ENCODE data around the gene PHKA1.
"Not testable (repeated sequence)": the region's sequence is repeated elsewhere in the genome, so short reads cannot be mapped to it uniquely, and the experiment has no call there.

PHKA1 gene

DNA sequence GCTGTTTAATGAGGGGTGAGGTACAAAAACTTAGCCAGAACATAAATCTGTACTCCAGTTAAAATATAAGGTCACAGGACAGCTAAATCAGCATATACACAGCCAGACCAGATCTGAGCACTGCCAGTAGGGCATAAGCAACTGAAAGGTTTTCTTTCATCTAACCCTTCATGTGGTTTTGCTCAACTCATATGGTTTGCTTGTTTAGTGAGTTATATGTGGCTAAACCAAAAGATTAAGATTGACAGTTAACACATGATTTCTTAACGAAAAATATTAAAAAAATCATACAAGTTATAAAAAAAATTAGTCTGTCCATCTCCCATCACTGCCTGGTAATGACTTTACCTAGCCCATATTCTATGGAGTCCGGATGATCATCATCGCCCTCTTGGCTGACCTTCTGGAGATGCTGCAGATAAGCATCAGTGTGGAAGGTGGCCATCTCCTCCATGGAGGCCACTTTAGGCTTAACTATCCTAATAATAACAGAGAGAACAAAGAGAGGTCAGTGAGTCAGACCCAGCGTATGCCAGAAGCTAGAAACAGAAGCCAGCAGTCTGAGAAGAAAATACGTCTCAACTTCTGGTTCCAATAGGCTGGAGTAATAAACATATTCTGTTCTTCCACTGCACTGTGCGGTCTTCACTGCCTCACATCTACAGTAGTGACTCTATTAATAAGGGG lies 145.6 kb downstream of the PHKA1 start:
- ATAC-seq: no peak

DNA sequence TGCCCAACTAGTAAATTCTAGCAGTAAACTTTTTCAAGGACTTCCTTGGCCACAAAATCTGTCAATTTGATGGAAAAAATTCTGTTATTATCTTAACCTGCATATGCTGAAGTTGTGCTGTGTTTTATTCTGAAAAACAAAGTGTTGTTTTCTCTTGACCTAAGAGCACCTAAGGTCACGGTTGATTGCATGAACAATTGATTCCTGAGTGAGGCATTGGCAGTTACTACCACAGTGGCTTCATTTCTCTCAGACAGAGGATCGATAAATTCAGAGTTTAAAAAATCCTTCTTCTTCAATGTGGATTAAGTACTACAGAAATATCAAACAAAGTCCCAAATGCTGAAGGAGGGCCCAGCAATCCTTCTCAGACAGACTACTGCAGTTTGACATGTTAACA lies 147.7 kb downstream of the PHKA1 start:
- no peak for ATAC-seq

DNA sequence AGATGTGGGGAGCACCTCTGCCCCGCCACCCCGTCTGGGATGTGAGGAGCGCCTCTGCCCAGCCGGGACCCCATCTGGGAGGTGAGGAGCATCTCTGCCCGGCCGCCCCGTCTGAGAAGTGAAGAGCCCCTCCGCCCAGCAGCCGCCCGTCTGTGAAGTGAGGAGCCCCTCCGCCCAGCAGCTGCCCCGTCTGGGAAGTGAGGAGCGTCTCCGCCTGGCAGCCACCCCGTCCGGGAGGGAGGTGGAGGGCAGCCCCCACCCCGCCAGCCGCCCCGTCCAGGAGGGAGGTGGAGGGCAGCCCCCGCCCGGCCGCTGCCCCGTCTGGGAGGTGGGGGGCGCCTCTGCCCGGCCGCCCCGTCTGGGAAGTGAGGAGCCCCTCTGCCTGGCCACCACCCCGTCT lies 154.5 kb downstream of the PHKA1 start:
- not testable (repeated sequence) for ATAC-seq

GRCh38 chrX:72554448-72555140 lies 159.5 kb downstream of the PHKA1 start:
- no peak for ATAC-seq

GRCh38 chrX:72552443-72552842 lies 161.7 kb downstream of the PHKA1 start:
- ATAC-seq: not testable (repeated sequence)

- ATAC-seq: no peak
Observed at GRCh38 chrX:72545990-72546389, 168.1 kb downstream of the PHKA1 start.

- ATAC-seq: no peak
Observed at GRCh38 chrX:72540318-72540717, 173.8 kb downstream of the PHKA1 start.

DNA sequence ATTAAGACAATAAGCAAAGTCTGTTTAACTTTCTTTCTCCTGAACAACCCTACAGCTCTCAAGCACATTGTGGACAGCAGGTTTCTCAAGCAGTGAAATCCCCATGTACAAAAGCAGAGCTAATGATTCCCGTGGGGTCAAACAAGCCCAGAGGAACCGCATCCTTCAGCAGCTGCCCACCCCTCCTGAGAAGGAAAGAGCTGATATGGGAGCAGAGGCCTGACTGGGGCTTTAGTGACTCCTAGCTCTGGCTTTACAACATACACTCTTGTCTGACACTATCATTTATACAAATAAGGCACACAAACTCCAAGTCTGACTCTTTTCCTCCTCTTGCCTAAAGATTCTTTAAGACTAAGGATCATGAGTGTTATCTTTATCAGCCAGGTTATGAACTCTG lies 174.3 kb downstream of the PHKA1 start:
- no peak for ATAC-seq

DNA sequence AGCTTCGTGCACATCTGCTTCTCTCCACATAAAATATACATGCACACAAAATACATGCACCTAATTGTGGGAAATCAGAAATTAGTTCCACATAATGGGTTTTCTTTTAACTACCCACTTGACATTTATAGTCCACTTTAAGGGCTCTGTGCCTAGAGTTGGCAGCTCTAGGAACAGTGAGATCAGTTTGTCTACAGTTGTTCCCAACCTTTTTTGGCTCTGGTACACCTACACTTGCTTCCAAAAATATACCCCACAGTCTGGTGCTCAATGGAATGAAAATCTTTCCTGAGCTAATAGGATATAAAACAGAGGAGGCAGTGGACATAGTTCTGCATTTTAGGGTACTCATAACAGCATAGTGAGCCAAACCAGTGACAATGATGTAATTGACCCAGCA lies 177.6 kb downstream of the PHKA1 start:
- no peak for ATAC-seq

GRCh38 chrX:72532366-72532765 lies 181.7 kb downstream of the PHKA1 start:
- no peak for ATAC-seq

All from activated CD4-positive, CD25-positive, alpha-beta regulatory T cell treated with anti-CD3 and anti-CD28 coated beads, Interleukin-2, amount 50 U/mL, for 24 hours (primary cell).